K562 (cell line): ENCODE measurements around the gene ENTPD3. TPM values are rescaled to one million over a fixed set of nuclear protein-coding genes. Genes with fewer than 3 reads are reported as not detected.

Source experiments
- CCAR2 ChIP-seq: fragments of 200-400 bp; formaldehyde crosslinking; IDR thresholded peaks from 2 replicates; pipeline ENCODE4 v1.6.1; 2017; ENCODE audit warnings: mild to moderate bottlenecking, low read depth, low read length
- CUX1 ChIP-seq: fragments of 200-800 bp; sonication (Bioruptor generic); IDR thresholded peaks from 2 replicates; pipeline ENCODE4 v1.6.1; 2016; ENCODE audit warnings: missing genetic modification characterization, missing compliant biosample characterization
- DEAF1 ChIP-seq: fragments of 450-650 bp; formaldehyde crosslinking; IDR thresholded peaks from 2 replicates; pipeline ENCODE4 v1.4.0; 2020; ENCODE audit warnings: mild to moderate bottlenecking, moderate library complexity
- EWSR1 ChIP-seq: fragments of 450-650 bp; IDR thresholded peaks from 2 replicates; pipeline ENCODE4 v1.6.1; 2018; ENCODE audit warnings: borderline replicate concordance, mild to moderate bottlenecking, low read depth, moderate library complexity; ENCODE audit not compliant: partially characterized antibody
- GTF3C2 ChIP-seq: IDR thresholded peaks from 3 replicates; pipeline ENCODE4 v1.6.1; 2011; ENCODE audit warnings: borderline replicate concordance, mild to moderate bottlenecking, moderate library complexity; ENCODE audit not compliant: insufficient read length; ENCODE audit errors: extremely low read depth
- NFIC ChIP-seq: fragments of 450-650 bp; IDR thresholded peaks from 2 replicates; pipeline ENCODE4 v1.6.1; 2017; ENCODE audit warnings: mild to moderate bottlenecking, inconsistent platforms
- RBBP5 ChIP-seq: fragments of 200-600 bp; sonication (generic); IDR thresholded peaks from 2 replicates; pipeline ENCODE4 v1.6.1; 2012; ENCODE audit warnings: borderline replicate concordance, mild to moderate bottlenecking, low read length, control low read depth, inconsistent platforms; ENCODE audit not compliant: insufficient read depth, poor library complexity, severe bottlenecking
- RNF219 ChIP-seq: fragments of 250-450 bp; sonication (Bioruptor Pico); IDR thresholded peaks from 2 replicates; pipeline ENCODE4 v1.5.0; 2022; ENCODE audit warnings: mild to moderate bottlenecking
- SMARCA5 ChIP-seq: fragments of 450-650 bp; IDR thresholded peaks from 2 replicates; pipeline ENCODE4 v1.6.1; 2016
- SOX6 ChIP-seq: fragments of 450-650 bp; IDR thresholded peaks from 2 replicates; pipeline ENCODE4 v1.6.1; 2014; ENCODE audit warnings: mild to moderate bottlenecking
- ZKSCAN3 ChIP-seq: fragments of 250-450 bp; sonication (Bioruptor Pico); IDR thresholded peaks from 2 replicates; pipeline ENCODE4 v1.4.0; 2020
- ZNF217 ChIP-seq: sonication (generic); formaldehyde crosslinking; IDR thresholded peaks from 2 replicates; pipeline ENCODE4 v1.8.0; 2022; ENCODE audit warnings: mild to moderate bottlenecking, missing genetic modification reagents
- ZNF699 ChIP-seq: fragments of 250-450 bp; sonication (Bioruptor Pico); IDR thresholded peaks from 2 replicates; pipeline ENCODE4 v1.8.0; 2021; ENCODE audit warnings: mild to moderate bottlenecking, moderate library complexity; ENCODE audit not compliant: insufficient replicate concordance
- polyA plus RNA-seq, 8 experiments: library from polyadenylated mRNA; depleted of rRNA in 4 of 8; stranded (reverse) in 5 of 8; unstranded in 3 of 8; fragments of >200 nt; fragmentation: Nextera tagmentation in 2 of 8; fragmentation: Illumina TruSeq in 1 of 8; extraction: Ambion mirVana in 2 of 8; extraction: Trizol in 1 of 8; gene quantifications; 2 replicates each; pipeline versions ENCODE4 v1.2.1 to v1.2.3, GENCODE V29; 2011 to 2014; ENCODE audit warnings: inconsistent platforms in 1 of 8, missing spikeins in 1 of 8
- total RNA-seq, 7 experiments: library from RNA; depleted of rRNA in 6 of 7; stranded (reverse); fragments of >200 nt in 6 of 7; fragmentation: Illumina TruSeq in 2 of 7; extraction: Trizol in 2 of 7; gene quantifications; 2 replicates each; pipeline versions ENCODE4 v1.2.1 to v1.2.3, GENCODE V29; 2011 to 2021; ENCODE audit warnings: low replicate concordance in 1 of 7

Gene ENTPD3
- total and polyA plus RNA-seq, 9 of the 15 experiments (the other 6 are each of a cell fraction or from before 2014, with no cell fraction given): 0.23 to 2.1 (median 0.58) TPM

GRCh38 chr3:40452876-40453730 lies 66.1 kb downstream of the ENTPD3 start (continued):
- TF ChIP-seq CUX1 (CRISPR knock-in tag) (0 out of 2 replicates have a peak, but pooled peaks have one; percentile 47), RBBP5 (no peak), ZNF699 (no peak), SMARCA5 (no peak), DEAF1 (CRISPR knock-in tag) (no peak; the same call in 1 of the 2 replicates), ZKSCAN3 (no peak), SOX6 (no peak; the same call in none of the 2 replicates), ZNF217 (CRISPR knock-in tag) (no peak), EWSR1 (no peak), GTF3C2 (no peak), RNF219 (CRISPR knock-in tag) (no peak), CCAR2 (no peak), NFIC (peak; percentile 64)
